SK-N-SH (cell line): ENCODE data around the gene CCDC13.

Experiments
- EP300 ChIP-seq, 2 experiments: IDR thresholded peaks; 2 replicates each; pipeline versions ENCODE4 v1.4.0 to v1.6.1; 2012; ENCODE audit warnings: borderline replicate concordance in 1 of 2, low read depth in 1 of 2, low read length in 1 of 2
- FOSL2 ChIP-seq: IDR thresholded peaks from 2 replicates; pipeline ENCODE4 v1.4.0; 2012; ENCODE audit warnings: low read depth, mild to moderate bottlenecking, moderate library complexity, borderline replicate concordance
- FOXJ3 ChIP-seq: sonication (generic); formaldehyde crosslinking; IDR thresholded peaks from 2 replicates; pipeline ENCODE4 v1.5.1; 2020; ENCODE audit warnings: mild to moderate bottlenecking, missing genetic modification reagents
- POLR2AphosphoS5 ChIP-seq: IDR thresholded peaks from 2 replicates; pipeline ENCODE4 v1.6.1; 2012; ENCODE audit warnings: low read depth, low read length
- TCF12 ChIP-seq: IDR thresholded peaks from 2 replicates; pipeline ENCODE4 v1.4.0; 2012
- TEAD4 ChIP-seq: IDR thresholded peaks from 2 replicates; pipeline ENCODE4 v1.4.0; 2012; ENCODE audit warnings: mild to moderate bottlenecking, borderline replicate concordance; ENCODE audit not compliant: insufficient read depth
- TF ChIP-seq, protein P1 (sequence below): fragments of 200-600 bp; sonication (generic); IDR thresholded peaks from 2 replicates; pipeline ENCODE4 v1.6.1; 2017; ENCODE audit warnings: antibody characterized with exemption, mild to moderate bottlenecking, moderate library complexity

DNA sequence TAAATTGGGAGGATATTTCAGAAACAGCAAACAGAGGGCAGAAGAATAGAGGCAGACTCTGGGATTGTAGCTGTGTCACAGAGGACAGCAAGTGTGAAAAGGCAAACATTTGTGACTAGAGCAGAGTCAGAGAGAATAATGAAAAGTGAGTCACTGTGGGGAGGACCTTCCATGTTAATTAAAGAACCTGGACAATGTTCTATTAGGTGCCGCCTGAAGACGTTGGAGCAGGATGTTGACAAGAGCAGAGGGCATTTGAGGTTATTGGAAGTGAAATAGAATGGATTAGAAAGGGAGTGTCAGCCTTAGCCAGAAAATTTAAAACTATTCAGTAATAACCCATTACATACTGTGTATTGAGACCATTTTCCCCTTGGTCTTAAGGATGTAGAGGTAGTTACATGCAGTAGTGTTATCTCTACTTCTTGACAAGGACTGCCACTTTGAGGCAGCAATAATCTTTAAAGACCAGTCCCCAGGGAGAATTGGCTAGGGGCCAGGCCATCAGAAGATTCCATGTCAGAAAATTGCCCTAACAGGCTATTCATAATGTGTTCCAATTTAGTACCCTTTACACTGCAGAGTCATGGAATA, 42.0 kb upstream of the CCDC13 start:
- TF ChIP-seq FOXJ3, result no peak
- TF ChIP-seq, protein P1, sequence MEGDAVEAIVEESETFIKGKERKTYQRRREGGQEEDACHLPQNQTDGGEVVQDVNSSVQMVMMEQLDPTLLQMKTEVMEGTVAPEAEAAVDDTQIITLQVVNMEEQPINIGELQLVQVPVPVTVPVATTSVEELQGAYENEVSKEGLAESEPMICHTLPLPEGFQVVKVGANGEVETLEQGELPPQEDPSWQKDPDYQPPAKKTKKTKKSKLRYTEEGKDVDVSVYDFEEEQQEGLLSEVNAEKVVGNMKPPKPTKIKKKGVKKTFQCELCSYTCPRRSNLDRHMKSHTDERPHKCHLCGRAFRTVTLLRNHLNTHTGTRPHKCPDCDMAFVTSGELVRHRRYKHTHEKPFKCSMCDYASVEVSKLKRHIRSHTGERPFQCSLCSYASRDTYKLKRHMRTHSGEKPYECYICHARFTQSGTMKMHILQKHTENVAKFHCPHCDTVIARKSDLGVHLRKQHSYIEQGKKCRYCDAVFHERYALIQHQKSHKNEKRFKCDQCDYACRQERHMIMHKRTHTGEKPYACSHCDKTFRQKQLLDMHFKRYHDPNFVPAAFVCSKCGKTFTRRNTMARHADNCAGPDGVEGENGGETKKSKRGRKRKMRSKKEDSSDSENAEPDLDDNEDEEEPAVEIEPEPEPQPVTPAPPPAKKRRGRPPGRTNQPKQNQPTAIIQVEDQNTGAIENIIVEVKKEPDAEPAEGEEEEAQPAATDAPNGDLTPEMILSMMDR, result no peak
- no peak for TF ChIP-seq EP300 (IDR thresholded peaks at IDR 0.05; ENCODE audit: borderline replicate concordance in 1 of 2, low read depth in 1 of 2, low read length in 1 of 2)
- no peak for TF ChIP-seq POLR2AphosphoS5
- TF ChIP-seq FOSL2, result no peak
- TF ChIP-seq TCF12, result no peak
- TF ChIP-seq TEAD4, result no peak
